HL-60/S4 treated with phorbol 12-myristate 13-acetate at 8.2 ng/mL for 4 days and 3 days (cell line): ENCODE results near the gene TMEM168.
"Not testable (repeated sequence)": the region's sequence is repeated elsewhere in the genome, so short reads cannot be mapped to it uniquely, and the experiment has no call there.

Experiments
- in situ Hi-C: fragments of 300-500 bp; cut with MboI; formaldehyde crosslinking; loops from 2 replicates; pipeline ENCODE4 v1.15.0; 2022; ENCODE audit warnings: low sequenced_read_pairs

Gene TMEM168

DNA sequence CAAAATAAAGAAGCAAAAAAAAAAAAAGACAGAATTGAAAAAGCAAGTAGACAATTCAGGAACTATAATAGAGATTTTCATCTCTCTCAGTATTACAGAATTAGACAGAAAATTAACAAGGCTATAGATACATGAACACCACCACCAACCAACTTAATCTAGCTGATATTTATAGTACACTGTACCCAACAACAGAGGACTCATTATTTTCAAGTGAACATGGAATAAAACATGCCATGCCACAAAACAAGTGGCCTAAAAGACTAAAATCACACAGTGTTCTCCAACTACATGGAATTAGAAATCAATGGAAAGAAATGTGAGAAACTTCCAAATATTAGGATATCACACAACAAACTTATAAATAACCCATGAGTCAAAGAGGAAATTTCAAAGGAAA lies 9.1 kb downstream of the TMEM168 start:
- in situ Hi-C loops: no loop called here

DNA sequence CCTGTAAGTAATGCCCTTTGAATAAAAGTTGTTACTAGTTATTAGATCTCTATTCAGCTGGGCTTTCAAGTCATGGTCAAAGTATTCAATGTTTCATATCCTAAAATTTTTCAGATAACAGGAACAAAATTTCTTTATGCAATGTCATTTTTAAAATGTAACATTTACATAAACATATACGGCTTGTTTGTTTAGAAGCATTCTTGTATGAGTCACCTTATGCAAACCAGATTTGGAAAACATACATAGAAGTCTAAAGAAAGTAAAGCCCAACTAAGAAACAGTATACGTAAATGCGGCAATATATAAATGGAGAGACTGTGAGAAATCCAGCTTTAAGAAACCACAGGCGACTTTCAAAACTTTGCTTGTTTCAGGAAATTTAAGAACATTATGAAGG lies 10.5 kb downstream of the TMEM168 start:
- in situ Hi-C loops: no loop called here

DNA sequence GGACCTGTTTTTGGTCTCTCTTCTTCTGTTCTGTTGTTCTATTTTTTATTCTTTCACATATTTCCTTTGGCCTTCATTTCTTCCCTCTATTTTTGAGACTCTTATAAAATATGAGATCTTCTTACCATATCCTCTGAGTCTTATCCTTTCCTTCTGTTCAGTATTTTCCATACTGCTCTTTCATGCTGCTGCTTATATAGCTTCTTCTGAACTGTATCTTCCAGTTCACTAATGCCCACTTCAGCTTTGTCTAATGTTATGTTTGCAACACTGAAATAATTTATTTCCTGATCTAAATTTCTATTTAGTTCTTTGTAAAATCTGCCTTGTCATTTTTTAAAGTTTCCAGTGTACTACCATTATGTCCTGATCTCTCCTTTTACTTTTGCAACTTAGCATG lies 12.8 kb downstream of the TMEM168 start:
- in situ Hi-C loops: no loop called here

DNA sequence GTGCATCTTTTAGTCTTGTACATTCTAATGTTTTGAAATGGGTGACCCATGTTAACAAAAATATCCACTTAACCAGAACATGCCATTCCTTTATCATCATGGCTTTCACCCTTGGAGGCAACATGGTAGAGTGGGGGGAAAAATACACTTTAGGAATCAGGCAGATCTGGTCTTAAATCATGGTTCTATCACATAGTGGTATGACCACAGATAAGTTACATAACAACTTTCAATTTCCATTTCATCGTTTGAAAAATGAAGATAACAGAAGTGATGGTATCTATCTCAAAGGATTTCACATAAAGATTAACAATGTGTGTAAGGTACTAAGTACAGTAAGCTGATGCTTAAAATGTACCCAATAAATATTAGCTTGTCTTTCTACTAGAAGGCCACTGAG lies 19.0 kb downstream of the TMEM168 start:
- in situ Hi-C loops: no loop called here

DNA sequence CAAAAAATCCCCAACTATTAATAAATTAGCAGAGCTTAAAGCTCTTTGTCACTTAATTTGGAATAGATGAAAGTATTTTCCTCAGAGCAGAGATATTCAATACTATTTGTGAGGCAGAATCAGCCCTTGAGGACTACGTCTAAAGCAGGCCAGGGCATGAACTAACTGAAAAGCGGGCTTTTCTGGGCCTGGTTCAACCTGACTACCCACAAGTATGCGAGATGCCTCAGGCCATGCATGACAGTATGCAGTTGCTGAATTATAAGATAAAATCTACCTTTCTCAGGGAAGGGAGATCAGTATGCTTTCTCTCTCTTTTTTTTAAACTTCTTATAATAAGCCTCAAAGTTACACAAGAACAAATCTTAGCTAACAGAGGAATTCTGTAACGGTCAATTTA lies 20.1 kb downstream of the TMEM168 start:
- in situ Hi-C loops: no loop called here

DNA sequence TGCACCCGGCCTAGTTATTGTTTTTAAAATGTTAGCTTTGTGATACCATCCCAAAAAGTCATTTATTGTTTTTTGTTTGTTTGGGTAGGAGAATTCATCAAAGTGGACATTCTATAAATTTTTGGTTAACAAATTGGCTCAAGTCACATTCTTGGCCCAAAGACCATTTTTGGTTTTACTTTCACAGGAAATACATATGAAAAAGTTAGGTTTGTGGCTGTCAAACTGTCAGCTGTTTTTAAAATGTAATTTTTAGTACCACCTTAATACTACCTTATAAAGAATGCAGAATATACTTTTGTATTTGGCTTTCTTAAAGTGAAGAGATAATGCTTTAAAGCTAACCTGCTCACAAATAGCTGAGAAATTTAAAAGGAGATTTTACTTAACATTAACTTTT lies 25.1 kb downstream of the TMEM168 start:
- in situ Hi-C loops: no loop called here

DNA sequence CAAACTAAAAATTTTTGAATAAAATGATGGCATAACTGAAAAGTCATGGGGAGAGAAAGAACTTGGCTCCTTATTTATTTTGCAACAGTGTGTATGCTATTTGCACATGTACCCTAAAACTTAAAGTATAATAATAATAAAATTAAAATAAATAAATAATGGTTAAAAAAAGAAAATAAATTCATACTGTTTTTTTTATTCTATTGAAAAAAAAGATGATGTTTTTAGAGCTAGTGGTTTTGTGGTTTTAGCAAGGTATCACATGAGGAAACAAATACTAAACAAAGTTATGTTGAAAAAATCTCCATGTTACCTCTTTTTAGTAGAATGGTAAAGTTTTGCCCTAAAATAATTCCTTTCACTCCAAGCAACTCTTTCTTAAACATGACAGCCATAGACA lies 26.2 kb downstream of the TMEM168 start:
- in situ Hi-C loops: no loop called here

DNA sequence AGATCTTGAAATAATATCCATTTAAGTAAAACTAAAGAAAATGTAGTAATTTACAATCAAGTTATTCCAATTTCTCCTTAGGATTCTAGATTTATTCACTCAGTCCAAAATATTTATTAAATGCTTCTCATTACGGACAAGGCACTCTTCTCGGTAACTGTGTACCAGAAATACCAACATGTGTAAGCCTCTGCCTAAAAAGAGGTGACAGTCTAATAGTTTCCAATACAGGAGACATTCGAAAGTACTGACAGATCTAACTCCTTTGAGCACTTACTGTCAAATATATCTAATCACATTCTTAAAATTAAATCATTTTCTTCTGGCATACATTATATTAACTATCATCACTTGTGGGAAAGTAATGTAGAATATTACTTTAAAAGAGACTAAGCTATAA lies 26.9 kb downstream of the TMEM168 start:
- in situ Hi-C loops: no loop called here

DNA sequence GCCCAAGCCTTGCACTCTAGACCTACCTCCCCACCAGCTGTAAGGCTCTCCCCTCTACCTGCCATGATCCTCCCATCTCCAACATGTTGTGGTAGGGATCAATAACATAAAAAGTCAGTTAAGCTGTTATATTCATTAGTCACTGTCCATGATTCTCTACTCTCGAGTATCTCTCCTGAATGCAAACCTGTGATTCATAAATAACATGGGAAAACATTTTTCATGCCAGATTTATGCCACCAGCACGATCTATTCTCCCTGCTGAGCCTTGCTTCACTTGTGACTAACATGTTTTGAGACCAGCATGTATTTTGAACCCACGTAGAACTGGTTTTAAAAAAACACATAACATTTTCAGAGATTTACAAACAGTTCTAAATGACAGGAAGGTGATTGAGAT lies 30.3 kb downstream of the TMEM168 start:
- in situ Hi-C loops: no loop called here

DNA sequence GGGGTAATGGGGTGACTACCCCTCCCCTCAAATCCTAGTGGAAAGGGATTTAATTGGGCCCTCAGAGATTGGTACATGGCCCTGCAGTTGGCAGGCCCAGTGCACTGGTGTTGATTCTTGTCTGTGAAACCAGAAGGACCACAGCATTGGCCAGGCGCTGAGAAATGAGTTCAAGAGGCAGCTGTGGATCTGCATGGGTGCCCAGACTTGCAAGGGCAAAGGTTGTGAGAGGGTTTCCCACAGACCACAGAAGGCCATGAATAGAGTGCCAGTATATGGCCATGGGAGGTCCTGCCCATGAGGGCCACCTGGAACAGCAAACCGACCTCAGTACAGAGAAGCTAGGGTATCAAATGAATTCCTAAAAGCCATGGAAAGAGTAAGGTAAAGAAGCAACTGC lies 32.9 kb downstream of the TMEM168 start:
- in situ Hi-C loops: no loop called here

DNA sequence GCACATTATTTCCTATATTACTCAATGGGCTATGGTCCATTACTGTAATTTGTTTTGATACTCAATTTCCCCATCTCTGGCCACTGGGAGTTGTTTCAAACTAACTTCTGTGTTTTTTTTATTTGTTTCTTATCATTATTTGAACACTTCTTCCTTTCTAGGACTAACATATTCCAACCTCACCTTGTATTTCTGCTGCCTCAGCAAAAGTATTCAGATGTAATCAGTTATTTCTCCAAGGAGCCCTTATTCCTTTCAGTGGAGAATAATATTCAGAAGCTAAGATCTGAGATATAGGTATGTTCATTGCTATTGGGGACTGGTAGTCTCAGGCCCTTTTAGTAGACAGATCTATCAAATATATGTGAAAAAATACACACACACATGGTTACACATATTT lies 36.9 kb downstream of the TMEM168 start:
- in situ Hi-C loops: no loop called here

DNA sequence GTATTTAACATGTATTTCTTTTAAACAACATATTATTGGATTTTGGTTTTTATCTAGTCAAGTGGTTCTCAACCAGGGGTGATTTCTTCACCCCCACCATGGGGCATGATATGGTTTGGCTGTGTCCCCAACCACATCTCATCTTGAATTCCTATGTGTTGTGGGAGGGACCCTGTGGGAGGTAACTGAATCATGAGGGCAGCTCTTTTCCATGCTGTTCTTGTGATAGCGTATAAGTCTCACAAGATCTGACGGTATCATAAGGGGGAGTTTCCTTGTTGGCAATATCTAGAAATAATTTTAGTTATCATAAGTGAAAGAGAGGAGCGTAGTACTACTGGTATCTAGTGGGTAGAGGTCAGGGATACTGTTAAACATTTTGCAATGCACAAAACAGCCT lies 37.6 kb downstream of the TMEM168 start:
- in situ Hi-C loops: no loop called here

DNA sequence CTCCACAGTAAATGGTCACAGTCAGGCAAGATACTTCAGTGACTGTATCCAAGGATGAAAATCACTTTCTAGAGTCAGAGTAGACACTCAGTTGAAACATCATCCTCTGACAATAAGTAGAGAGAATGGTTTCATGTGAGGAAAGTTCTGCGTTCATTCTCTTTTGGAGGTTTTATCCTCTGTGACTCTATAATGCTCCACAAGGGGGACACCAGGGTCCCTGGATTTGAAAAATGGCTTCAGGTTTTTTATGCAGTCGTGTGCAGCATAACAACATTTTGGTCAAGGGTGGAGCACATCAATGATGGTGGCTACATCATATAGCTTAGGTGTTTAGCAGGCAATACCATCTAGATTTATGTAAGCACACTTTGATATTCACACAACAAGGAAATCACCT lies 40.4 kb downstream of the TMEM168 start:
- in situ Hi-C loops: no loop called here

DNA sequence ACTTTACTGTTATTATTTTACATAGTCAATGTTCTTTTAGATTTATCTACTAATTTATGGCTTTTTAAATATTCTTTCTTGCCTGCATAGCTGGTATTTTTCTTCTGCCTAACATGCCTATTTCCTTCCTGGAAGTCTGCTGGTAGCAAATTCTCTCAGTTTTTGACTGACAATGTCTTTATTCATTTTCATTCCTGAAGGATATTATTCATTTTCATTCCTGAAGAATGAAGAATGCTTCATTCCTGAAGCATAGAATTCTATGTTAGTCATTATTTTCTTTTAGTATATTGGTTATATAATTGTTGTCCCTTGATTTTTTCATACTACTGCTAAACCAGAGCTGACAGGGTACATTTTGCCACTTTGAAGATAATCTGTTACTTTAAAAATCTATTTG lies 41.8 kb downstream of the TMEM168 start:
- in situ Hi-C loops: no loop called here

DNA sequence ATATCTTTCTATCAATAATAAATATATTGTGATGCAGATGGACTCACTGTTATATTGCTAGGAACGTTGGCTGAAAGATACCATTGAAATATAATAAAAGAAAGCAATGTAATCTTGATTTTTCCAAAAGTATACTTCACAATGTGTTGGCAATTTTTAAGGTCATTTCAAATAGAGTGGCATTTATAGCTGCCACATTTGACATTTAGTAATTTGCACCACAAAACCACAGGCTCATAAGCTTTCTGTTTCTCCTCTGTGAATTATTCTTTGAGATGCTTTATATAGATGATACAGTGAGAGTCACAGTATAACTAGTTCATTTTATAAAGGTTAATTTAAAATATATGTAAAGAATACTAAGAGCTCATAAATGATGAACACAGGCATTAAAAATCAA lies 44.6 kb downstream of the TMEM168 start:
- in situ Hi-C loops: no loop called here

DNA sequence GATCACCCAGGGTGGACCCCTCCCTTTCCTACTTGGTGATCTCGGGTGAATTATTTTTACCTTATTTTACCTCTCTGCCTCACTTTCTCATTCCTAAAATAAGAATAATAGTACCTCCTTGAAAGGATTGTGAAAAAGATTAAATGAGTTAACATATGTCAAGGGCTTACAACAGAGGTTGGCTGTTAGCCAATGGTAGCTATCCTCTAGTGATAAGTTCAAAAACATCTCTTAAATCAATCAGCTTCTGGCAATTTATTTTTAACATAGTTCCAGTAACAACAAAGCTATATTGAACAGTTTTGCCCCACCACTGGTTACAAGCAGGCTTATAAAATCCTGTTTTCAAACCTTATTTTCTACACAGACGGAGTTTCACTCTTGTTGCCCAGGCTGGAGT lies 45.4 kb downstream of the TMEM168 start:
- in situ Hi-C loops: no loop called here

DNA sequence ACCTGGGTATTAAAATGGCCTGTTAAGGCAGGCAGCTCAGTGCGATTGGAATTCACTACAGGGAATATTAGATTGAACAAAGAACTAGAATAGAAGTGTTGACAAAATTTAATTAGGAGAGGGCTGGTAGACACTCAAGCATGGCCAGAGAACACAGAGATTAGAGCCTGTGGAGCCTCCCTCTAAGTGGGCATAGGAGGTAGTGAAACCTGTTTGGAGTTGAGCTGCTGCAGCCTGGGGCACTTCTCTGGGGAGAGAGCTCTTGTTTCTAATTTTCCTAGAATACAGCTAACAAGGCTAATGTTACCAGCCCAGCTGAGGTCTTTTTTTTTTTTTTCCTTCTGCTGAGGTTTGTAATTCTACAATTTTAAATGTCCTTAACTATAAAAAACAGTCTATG lies 46.4 kb downstream of the TMEM168 start:
- in situ Hi-C loops: no loop called here

DNA sequence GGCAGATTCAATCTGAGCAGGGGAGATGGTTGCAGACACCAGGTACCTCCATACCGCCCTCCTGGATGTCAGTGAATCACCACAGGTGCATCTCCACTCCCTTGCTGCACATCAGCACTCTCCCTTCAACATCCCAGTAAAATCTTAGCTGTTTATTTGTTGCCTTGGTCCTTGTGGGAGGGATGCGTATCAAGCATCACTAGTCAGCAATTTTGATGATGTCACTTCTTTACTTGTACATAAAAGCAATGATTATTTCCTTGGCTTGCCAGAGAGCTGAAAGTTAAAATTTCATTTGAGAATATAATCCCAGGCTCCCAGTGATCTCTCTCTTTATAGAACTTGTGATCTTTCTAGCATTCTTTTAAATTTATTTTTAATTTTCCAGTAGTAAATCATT lies 49.5 kb downstream of the TMEM168 start:
- in situ Hi-C loops: no loop called here

DNA sequence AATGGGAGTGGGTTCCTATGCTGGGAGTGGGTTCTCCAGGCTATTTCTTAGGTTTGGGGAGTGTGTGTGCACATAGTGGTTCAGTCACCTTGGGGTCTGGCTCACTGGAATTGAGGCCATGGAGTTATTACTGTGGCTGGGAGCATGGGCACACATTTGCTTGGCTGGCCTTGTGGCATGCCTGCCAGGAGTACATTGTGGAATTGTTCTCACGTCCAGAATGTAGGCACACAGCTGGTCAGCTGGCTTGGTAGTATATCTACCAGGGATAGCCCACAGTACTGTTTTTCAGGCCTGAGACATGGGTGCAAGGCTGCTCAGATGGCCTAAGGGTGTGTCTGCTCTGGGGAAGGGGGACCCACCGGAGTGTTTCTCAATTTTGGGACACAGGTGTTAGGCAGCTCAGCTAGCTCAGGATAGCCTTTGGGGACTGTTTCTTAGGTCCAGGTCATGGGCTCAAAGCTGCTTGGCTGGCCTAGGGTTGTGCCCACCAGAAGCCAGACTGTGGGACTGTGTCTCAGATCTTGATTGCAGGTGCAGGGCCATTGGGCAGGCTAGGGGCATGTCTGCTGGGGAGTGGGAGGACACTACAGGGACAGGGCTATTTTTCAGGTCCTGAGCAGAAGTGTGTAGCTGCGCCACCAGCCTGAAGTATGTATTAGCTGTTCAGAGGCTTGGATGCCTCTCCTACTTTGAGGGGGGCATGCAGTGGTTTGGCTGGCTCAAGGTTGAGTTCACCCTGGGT lies 50.6 kb downstream of the TMEM168 start:
- in situ Hi-C loops: no loop called here

DNA sequence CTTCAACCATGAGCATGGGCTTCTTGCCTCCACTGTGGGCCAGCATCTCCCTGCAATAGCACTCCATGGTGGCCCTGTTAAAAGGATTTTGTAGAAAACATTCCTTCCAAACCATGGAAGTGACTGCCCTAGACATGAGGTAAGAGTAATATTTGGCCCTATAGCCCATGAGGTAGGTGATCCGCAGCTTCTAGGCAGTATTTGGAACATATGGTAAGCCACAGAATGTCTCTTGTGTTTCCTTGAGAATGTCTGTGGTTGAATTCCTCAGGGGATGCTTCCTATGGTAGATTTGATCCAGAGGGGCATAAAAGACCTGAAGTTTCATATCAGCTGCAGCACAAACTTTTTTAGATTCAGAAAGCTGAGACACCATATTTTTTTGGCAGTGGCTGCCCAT lies 54.9 kb downstream of the TMEM168 start:
- in situ Hi-C loops: no loop called here

DNA sequence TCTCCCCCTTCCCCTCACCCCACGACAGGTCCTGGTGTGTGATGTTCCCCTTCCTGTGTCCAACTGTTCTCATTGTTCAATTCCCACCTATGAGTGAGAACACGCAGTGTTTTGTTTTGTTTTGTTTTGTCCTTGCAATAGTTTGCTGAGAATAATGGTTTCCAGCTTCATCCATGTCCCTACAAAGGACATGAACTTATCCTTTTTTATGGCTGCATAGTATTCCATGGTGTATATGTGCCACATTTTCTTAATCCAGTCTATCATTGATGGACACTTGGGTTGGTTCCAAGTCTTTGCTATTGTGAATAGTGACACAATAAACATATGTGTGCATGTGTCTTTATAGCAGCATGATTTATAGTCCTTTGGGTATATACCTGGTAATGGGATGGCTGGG lies 58.9 kb downstream of the TMEM168 start:
- in situ Hi-C loops: not testable (repeated sequence)

DNA sequence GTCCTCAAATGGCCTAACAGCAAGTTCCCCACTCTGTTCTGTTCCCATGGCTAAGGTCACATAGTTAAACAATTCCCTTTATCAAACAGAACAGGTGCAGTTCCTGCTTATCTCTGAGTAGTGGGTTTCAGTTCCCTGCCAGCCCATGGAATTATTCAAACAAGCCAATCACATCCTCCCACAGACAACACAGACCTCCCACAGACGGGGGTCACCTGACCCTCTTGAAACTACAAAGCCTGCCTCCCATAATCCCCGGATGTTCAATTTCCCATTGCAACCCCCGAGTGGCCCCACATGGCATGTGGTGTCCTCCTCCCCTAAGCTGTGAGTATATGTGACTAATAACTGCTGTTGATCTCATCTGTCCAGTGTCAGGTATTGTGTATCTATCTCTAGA lies 64.1 kb downstream of the TMEM168 start:
- in situ Hi-C loops: no loop called here

DNA sequence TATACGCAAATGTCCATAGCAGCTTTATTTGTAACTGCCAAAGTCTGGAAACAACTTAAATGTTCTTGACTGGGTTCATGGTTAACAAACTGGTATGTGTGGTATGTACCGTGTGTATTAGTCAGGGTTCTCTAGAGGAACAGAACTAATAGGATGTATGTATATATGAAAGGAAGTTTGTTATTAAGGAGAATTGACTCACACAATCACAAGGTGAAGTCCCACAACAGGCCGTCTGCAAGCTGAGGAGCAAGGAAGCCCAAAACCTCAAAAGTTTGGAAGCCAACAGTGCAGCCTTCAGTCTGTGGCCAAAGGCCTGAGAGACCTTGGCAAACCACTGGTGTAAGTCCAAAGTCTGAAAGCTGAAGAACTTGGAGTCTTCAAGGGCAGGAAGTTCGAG lies 66.8 kb downstream of the TMEM168 start:
- in situ Hi-C loops: no loop called here
